SK-N-MC (cell line): ENCODE data around the gene PPARA.

Experiments used
- EZH2 ChIP-seq: fragments of 200-600 bp; sonication (generic); IDR thresholded peaks from one replicate; pipeline ENCODE4 v1.6.1; 2017; ENCODE audit warnings: antibody characterized with exemption
- FOXP2 ChIP-seq: optimal IDR thresholded peaks from 2 replicates; pipeline ENCODE3; 2011; ENCODE audit warnings: mild to moderate bottlenecking, moderate library complexity; ENCODE audit not compliant: insufficient read depth; ENCODE audit errors: extremely low read length, control extremely low read depth
- POLR2AphosphoS5 ChIP-seq: IDR thresholded peaks from 2 replicates; pipeline ENCODE4 v1.6.1; 2012; ENCODE audit warnings: mild to moderate bottlenecking, low read depth, low read length, borderline replicate concordance

GRCh38 chr22:46116491-46116958 is 33.8 kb upstream of the PPARA start:
- TF ChIP-seq POLR2AphosphoS5 = peak; percentile 28; the same call in 1 of the 2 replicates
- TF ChIP-seq FOXP2 = no peak
- TF ChIP-seq EZH2 = no peak
